Measurements from ENCODE around the gene SPX. TPM values are rescaled to one million over a fixed set of nuclear protein-coding genes. Genes with fewer than 3 reads are reported as not detected.

Gene SPX
- polyA plus RNA-seq, 1 of the 3 experiments (the other 2 are of a cell fraction): not detected

DNA sequence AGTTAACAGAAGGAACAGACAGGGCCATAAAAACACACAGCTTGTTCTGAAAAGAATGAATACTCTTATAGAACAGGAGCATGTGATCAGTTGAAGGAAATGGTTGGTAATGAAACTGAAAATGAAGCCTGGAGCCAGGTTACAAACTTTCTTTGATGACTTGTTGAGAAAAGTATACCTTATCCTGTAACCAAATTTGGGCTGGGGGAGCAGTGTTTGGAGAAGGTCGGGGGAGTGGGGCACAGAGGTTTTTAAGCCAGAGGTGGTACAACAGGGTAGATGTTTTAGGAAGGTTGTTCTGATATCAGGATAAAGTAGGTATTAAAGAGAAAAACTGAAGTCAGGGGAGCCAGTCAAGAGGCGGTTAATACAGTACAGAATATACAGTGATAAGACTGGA lies 16.3 kb upstream of the SPX start:
- Histone ChIP-seq H3K9me3 (no peaks in the 10 kb centered on the region), H3K9me2 (no peaks in the 10 kb centered on the region; the same call in 1 of the 2 replicates), H3K36me3 (replicated peaks in 1 of 2; ENCODE audit: control insufficient read depth in 1 of 2, insufficient read depth in 2 of 2, low read length in 1 of 2) (peaks cover 53 to 72% of the 10 kb centered on the region in 2 experiments), H3K27me3 (ENCODE audit: insufficient read depth) (no peaks in the 10 kb centered on the region), H3K79me2 (ENCODE audit: insufficient read depth) (peaks cover 59% of the 10 kb centered on the region), H4K20me1 (ENCODE audit: insufficient read depth) (peaks cover 40% of the 10 kb centered on the region), H3K4me2 (no peak overlapping the region), H3F3A (replicated peaks; ENCODE audit: insufficient read depth) (no peaks in the 10 kb centered on the region), H3K4me1 (ENCODE audit: control insufficient read depth in 1 of 2, insufficient read depth in 2 of 2, low read depth in 1 of 2, low read length in 1 of 2) (no peaks in the 10 kb centered on the region), H3K9ac (no peak overlapping the region), H3K27ac (ENCODE audit: low read depth in 2 of 2, low read length in 1 of 2) (no peak overlapping the region), H2AFZ (ENCODE audit: low read depth) (no peak overlapping the region), H3K4me3 (ENCODE audit: low read depth in 2 of 2, low read length in 1 of 2) (no peak overlapping the region)
- no peak for DNase-seq
- ChIA-PET POLR2A (no interaction called here), CTCF (no interaction called here)
- WGBS (ENCODE audit: low lambda C conversion rate): 50% methylated on average over 2 of the region's 2 CpGs
- TF ChIP-seq GABPA (IDR thresholded peaks at IDR 0.05; ENCODE audit: low read depth) (no peak), RCOR1 (IDR thresholded peaks at IDR 0.05; ENCODE audit: low read length) (no peak), TCF12 (IDR thresholded peaks at IDR 0.05) (no peak), GATA2 (CRISPR knock-in tag; IDR thresholded peaks at IDR 0.05) (no peak), ELF1 (IDR thresholded peaks at IDR 0.05) (no peak), EP300 (IDR thresholded peaks at IDR 0.05; ENCODE audit: borderline replicate concordance in 1 of 2, low read depth in 1 of 2, low read length in 1 of 2) (no peak), SMC3 (IDR thresholded peaks at IDR 0.05; ENCODE audit: low read depth, low read length) (no peak), SIN3A (IDR thresholded peaks at IDR 0.05; ENCODE audit: borderline replicate concordance, low read depth, low read length) (no peak), POLR2AphosphoS5 (IDR thresholded peaks at IDR 0.05; ENCODE audit: low read depth, low read length) (no peak), MXI1 (IDR thresholded peaks at IDR 0.05; ENCODE audit: low read depth, low read length) (no peak), TEAD4 (IDR thresholded peaks at IDR 0.05; ENCODE audit: borderline replicate concordance, insufficient read depth) (no peak), RFX5 (IDR thresholded peaks at IDR 0.05; ENCODE audit: low read length) (no peak), NFIC (IDR thresholded peaks at IDR 0.05; ENCODE audit: borderline replicate concordance) (no peak)
- TF ChIP-seq, protein P1, sequence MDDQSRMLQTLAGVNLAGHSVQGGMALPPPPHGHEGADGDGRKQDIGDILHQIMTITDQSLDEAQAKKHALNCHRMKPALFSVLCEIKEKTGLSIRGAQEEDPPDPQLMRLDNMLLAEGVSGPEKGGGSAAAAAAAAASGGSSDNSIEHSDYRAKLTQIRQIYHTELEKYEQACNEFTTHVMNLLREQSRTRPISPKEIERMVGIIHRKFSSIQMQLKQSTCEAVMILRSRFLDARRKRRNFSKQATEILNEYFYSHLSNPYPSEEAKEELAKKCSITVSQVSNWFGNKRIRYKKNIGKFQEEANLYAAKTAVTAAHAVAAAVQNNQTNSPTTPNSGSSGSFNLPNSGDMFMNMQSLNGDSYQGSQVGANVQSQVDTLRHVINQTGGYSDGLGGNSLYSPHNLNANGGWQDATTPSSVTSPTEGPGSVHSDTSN (IDR thresholded peaks at IDR 0.05): no peak
- TF ChIP-seq, protein P2, sequence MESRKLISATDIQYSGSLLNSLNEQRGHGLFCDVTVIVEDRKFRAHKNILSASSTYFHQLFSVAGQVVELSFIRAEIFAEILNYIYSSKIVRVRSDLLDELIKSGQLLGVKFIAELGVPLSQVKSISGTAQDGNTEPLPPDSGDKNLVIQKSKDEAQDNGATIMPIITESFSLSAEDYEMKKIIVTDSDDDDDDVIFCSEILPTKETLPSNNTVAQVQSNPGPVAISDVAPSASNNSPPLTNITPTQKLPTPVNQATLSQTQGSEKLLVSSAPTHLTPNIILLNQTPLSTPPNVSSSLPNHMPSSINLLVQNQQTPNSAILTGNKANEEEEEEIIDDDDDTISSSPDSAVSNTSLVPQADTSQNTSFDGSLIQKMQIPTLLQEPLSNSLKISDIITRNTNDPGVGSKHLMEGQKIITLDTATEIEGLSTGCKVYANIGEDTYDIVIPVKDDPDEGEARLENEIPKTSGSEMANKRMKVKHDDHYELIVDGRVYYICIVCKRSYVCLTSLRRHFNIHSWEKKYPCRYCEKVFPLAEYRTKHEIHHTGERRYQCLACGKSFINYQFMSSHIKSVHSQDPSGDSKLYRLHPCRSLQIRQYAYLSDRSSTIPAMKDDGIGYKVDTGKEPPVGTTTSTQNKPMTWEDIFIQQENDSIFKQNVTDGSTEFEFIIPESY (IDR thresholded peaks at IDR 0.05; ENCODE audit: borderline replicate concordance, low read depth): no peak
- TF ChIP-seq, protein P3, sequence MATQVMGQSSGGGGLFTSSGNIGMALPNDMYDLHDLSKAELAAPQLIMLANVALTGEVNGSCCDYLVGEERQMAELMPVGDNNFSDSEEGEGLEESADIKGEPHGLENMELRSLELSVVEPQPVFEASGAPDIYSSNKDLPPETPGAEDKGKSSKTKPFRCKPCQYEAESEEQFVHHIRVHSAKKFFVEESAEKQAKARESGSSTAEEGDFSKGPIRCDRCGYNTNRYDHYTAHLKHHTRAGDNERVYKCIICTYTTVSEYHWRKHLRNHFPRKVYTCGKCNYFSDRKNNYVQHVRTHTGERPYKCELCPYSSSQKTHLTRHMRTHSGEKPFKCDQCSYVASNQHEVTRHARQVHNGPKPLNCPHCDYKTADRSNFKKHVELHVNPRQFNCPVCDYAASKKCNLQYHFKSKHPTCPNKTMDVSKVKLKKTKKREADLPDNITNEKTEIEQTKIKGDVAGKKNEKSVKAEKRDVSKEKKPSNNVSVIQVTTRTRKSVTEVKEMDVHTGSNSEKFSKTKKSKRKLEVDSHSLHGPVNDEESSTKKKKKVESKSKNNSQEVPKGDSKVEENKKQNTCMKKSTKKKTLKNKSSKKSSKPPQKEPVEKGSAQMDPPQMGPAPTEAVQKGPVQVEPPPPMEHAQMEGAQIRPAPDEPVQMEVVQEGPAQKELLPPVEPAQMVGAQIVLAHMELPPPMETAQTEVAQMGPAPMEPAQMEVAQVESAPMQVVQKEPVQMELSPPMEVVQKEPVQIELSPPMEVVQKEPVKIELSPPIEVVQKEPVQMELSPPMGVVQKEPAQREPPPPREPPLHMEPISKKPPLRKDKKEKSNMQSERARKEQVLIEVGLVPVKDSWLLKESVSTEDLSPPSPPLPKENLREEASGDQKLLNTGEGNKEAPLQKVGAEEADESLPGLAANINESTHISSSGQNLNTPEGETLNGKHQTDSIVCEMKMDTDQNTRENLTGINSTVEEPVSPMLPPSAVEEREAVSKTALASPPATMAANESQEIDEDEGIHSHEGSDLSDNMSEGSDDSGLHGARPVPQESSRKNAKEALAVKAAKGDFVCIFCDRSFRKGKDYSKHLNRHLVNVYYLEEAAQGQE (IDR thresholded peaks at IDR 0.05; ENCODE audit: low read depth, low read length): no peak
- TF ChIP-seq, protein P4, sequence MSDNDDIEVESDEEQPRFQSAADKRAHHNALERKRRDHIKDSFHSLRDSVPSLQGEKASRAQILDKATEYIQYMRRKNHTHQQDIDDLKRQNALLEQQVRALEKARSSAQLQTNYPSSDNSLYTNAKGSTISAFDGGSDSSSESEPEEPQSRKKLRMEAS (IDR thresholded peaks at IDR 0.05; ENCODE audit: low read depth): no peak
- TF ChIP-seq, protein P5, sequence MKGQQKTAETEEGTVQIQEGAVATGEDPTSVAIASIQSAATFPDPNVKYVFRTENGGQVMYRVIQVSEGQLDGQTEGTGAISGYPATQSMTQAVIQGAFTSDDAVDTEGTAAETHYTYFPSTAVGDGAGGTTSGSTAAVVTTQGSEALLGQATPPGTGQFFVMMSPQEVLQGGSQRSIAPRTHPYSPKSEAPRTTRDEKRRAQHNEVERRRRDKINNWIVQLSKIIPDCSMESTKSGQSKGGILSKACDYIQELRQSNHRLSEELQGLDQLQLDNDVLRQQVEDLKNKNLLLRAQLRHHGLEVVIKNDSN (IDR thresholded peaks at IDR 0.05; ENCODE audit: borderline replicate concordance, low read depth): no peak

Data from SK-N-SH (cell line).